22Rv1 (cell line): ENCODE measurements around the gene HSD11B1L.

ENCODE experiments used
- H3K27ac ChIP-seq: fragments of 450-650 bp; 2 replicates; pipeline ENCODE4 v1.5.1; 2017
- ZFX ChIP-seq: fragments of 450-650 bp; IDR thresholded peaks from 2 replicates; pipeline ENCODE4 v1.6.1; 2017; ENCODE audit warnings: antibody characterized with exemption, borderline replicate concordance
- TF ChIP-seq, protein P1 (sequence below): fragments of 450-650 bp; IDR thresholded peaks from 2 replicates; pipeline ENCODE4 v1.5.1; 2017; ENCODE audit warnings: mild to moderate bottlenecking

Gene HSD11B1L

GRCh38 chr19:5667751-5668271, 13.0 kb upstream of the HSD11B1L start:
- TF ChIP-seq ZFX = no peak
- TF ChIP-seq, protein P1, sequence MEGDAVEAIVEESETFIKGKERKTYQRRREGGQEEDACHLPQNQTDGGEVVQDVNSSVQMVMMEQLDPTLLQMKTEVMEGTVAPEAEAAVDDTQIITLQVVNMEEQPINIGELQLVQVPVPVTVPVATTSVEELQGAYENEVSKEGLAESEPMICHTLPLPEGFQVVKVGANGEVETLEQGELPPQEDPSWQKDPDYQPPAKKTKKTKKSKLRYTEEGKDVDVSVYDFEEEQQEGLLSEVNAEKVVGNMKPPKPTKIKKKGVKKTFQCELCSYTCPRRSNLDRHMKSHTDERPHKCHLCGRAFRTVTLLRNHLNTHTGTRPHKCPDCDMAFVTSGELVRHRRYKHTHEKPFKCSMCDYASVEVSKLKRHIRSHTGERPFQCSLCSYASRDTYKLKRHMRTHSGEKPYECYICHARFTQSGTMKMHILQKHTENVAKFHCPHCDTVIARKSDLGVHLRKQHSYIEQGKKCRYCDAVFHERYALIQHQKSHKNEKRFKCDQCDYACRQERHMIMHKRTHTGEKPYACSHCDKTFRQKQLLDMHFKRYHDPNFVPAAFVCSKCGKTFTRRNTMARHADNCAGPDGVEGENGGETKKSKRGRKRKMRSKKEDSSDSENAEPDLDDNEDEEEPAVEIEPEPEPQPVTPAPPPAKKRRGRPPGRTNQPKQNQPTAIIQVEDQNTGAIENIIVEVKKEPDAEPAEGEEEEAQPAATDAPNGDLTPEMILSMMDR = no peak

GRCh38 chr19:5669212-5669611, 11.6 kb upstream of the HSD11B1L start:
- H3K27ac ChIP-seq = no peak overlapping the region
- no peak for TF ChIP-seq ZFX
- TF ChIP-seq, protein P1 = no peak

More at GRCh38 chr19:5667751-5668271, 13.0 kb upstream of the HSD11B1L start:
- no peak overlapping the region for H3K27ac ChIP-seq

DNA sequence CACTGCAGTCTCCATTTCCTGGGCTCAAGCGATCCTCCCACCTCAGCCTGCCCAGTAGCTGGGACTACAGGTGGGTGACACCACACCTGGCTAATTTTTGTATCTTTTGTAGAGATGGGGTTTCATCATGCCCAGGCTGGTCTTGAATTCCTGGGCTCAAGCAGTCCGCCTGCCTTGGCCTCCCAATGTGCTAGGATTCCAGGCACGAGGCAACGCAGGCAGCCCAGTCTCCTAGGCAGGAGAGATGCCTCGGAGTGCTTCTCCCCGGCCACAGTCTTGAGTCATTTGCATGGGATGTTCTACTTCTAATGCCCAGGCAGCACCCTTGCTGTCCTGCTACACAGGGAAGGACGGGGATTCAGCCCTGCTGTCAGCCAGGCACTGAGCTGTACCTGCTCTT, 9.2 kb upstream of the HSD11B1L start:
- TF ChIP-seq, protein P1 = no peak
- no peak for TF ChIP-seq ZFX
- no peak overlapping the region for H3K27ac ChIP-seq

DNA sequence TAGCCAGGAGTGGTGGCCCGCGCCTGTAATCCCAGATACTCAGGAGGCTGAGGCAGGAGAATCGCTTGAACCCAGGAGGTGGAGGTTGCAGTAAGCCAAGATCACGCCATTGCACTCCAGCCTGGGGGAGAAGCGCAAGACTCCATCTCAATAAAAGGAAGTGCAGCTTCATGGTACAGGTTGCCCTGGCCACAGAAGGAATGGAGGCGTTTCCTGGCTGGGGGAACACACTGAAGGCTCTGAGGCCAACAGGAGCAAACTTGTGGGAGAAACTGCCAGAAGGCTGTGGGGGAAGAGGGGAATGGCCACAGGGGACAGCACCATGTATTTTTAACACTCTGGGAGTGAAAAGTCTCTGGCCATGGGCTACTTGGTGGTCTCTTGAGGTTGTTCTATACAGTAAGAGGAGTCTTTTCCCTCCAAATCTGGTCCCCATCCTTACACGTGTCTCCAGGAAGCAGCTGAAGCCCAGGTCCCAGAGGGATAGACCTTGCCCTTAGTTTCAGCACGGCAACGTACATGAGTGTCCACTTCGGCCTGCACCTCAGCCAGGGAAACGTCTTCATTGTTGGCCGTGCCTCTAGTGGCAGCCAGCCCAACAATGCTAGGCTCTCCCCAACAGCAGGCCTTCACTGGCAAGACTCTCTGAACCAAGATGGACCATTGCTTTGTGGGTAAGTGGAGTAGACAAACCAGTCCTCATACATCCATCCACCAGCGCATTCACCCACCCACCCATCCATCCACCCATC, 7.9 kb upstream of the HSD11B1L start:
- TF ChIP-seq, protein P1 = no peak
- no peak for TF ChIP-seq ZFX
- no peak overlapping the region for H3K27ac ChIP-seq

- no peak for TF ChIP-seq ZFX
- TF ChIP-seq, protein P1 = no peak
- no peak overlapping the region for H3K27ac ChIP-seq
These were observed 7.1 kb upstream of the HSD11B1L start for GRCh38 chr19:5673752-5674151.

- 0 out of 2 replicates have a peak overlapping the region, but pooled peaks have one; percentile 25 for H3K27ac ChIP-seq
- no peak for TF ChIP-seq ZFX
- TF ChIP-seq, protein P1 = no peak
These were observed 6.1 kb upstream of the HSD11B1L start for GRCh38 chr19:5674714-5675113.

DNA sequence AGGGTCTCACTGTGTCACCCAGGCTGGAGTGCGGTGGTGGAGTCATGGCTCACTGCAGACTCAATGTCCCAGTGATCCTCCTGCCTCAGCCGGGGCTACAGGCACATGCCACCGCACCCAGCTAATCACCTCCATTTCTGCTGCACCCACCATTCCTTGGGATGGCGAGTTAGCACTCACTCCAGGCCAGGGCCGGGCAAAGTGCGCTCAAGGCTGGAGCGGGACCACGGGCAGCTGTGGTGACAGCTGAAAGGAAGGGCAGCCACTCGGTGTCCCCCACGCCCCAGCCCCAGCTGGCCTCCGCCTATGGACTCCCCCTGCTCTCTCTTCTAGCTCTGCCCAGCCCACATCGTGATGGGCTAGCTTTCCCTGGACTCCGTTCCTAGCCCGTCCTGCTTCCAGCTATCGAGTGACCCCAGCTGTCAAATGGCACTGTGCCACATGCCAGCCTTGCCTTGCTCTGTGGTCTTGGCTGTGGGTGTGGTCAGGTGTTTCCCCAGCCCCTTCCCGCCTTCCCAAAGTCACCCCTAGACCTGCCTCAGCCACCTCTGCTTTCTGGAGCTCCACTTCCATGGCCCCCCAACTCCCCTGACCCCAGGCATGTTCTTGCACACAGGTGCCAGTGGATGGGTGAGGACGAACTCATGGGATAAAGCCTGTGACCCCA, 4.6 kb upstream of the HSD11B1L start:
- H3K27ac ChIP-seq = no peak overlapping the region
- TF ChIP-seq, protein P1 = no peak
- no peak for TF ChIP-seq ZFX
